Heart left ventricle (tissue), 16 donors: ENCODE results near the gene ZNF213. TPM values are rescaled to one million over a fixed set of nuclear protein-coding genes. Genes with fewer than 3 reads are reported as not detected.
A peak's percentile ranks its signal among the peaks of the same experiment; 100 is the strongest.

ENCODE experiments used
- ATAC-seq, 4 donors: fragments of 200-7000 bp; cut with Tn5 transposase; one replicate each; pipeline ENCODE4 v1.9.1; 2020 to 2022; ENCODE audit warnings: moderate library complexity in 4 of 4, mild to moderate bottlenecking in 3 of 4, moderate number of reproducible peaks in 1 of 4
- DNase-seq, 5 donors: peaks; one replicate each; pipeline ENCODE4 v3.0.0-alpha.2; 2020
- H3K27ac ChIP-seq, 12 donors: fragments of 200-600 bp; sonication (generic) in 4 of 12; one replicate each; pipeline versions ENCODE4 v1.5.0 to v1.8.0; 2016 to 2022; ENCODE audit warnings: mild to moderate bottlenecking in 2 of 12
- H3K27me3 ChIP-seq, 9 donors: fragments of 200-600 bp; sonication (generic) in 2 of 9; one replicate each; pipeline versions ENCODE4 v1.5.1 to v1.8.0; 2016 to 2022; ENCODE audit warnings: mild to moderate bottlenecking in 3 of 9
- H3K36me3 ChIP-seq, 9 donors: fragments of 200-600 bp; sonication (generic) in 2 of 9; one replicate each; pipeline versions ENCODE4 v1.5.0 to v1.8.0; 2018 to 2022; ENCODE audit warnings: mild to moderate bottlenecking in 2 of 9
- H3K4me1 ChIP-seq, 12 donors: fragments of 200-600 bp; sonication (generic) in 4 of 12; one replicate each; pipeline versions ENCODE4 v1.5.0 to v1.8.0; 2016 to 2022; ENCODE audit warnings: mild to moderate bottlenecking in 3 of 12
- H3K4me3 ChIP-seq, 12 donors: fragments of 200-600 bp; sonication (generic) in 4 of 12; one replicate each; pipeline versions ENCODE4 v1.5.0 to v1.8.0; 2017 to 2022; ENCODE audit warnings: mild to moderate bottlenecking in 9 of 12, moderate library complexity in 4 of 12
- H3K9me3 ChIP-seq, 12 donors: fragments of 200-600 bp; sonication (generic) in 4 of 12; one replicate each; pipeline versions ENCODE4 v1.5.0 to v1.8.0; 2016 to 2022; ENCODE audit warnings: mild to moderate bottlenecking in 1 of 12
- CTCF ChIP-seq, 12 donors: fragments of 200-600 bp; sonication (generic) in 4 of 12; IDR thresholded peaks; one replicate each; pipeline versions ENCODE4 v1.5.0 to v1.8.0; 2018 to 2022; ENCODE audit warnings: antibody characterized with exemption in 12 of 12, mild to moderate bottlenecking in 5 of 12
- POLR2A ChIP-seq, 2 donors: fragments of 450-650 bp; IDR thresholded peaks; one replicate each; pipeline ENCODE4 v1.6.1; 2017; ENCODE audit warnings: antibody characterized with exemption in 2 of 2, mild to moderate bottlenecking in 2 of 2, moderate library complexity in 2 of 2
- WGBS, 4 donors: extraction: QIAGEN DNeasy Blood & Tissue Kit in 2 of 4; methylation state at CpG; one replicate each; pipeline versions ENCODE4 v1.1.5 to v1.1.7; 2013 to 2018; 5-methylcytosine and 5-hydroxymethylcytosine counted together
- intact Hi-C, 10 donors: fragments of 100-400 bp; cut with DNase I; formaldehyde crosslinking; loops; one replicate each; pipeline versions ENCODE4 v1.11.1 to v1.14.2; 2022
- polyA plus RNA-seq, 2 donors: library from polyadenylated mRNA; stranded (reverse); fragments of 200-250 nt; gene quantifications; one replicate each; pipeline ENCODE4 v1.2.3, GENCODE V29; 2013
- total RNA-seq, 9 donors: library from RNA; depleted of rRNA in 2 of 9; stranded (reverse); fragments of >200 nt in 2 of 9; fragmentation: NEBNext Ultra II Directional in 3 of 9; extraction: Animal tissue kit (Norgen Biotek cat#: 25700) in 3 of 9; gene quantifications; one replicate each; pipeline versions ENCODE4 v1.1.0 to v1.2.4, GENCODE V29; 2016 to 2023
- donor health status: ischemic (EF 13 %, LVEDD 7.1; RV severe dilation, severe dysfunction).
- donor health status: healthy with polysubstance abuse.
- donor health status: DM: no; HTN: yes; CAD: no.
- donor health status: DM: no; HTN: no; CAD: no.
- donor health status: ischemic (EF 25% LVEDD 6.9; RV normal size, moderate dysfunction).
- donor health status: ischemic (EF 25% LVEDD 5.7; RV mildly dilated, moderate dysfunction).
- donor health status: healthy.
- donor health status: DM: yes; HTN: yes; CAD: no.
- donor health status: ischemic (EF 35%, LVEDD 5.7; RV mildly dilated, moderate dysfunction).
- donor health status: nonischemic (EF 11% LVEDD 7.7; RV severe dilation, severe dysfunction).
- donor health status: DM: yes; HTN: yes; CAD: no.
- donor health status: PGD.
- donor health status: ischemic (EF 29% LVEDD 5.4; RV normal size, mild dysfunction).
- donor health status: nonischemic (EF 23%, LVEDD 6.1; RV moderate dilation, normal function).

The ZNF213 gene
- total and polyA plus RNA-seq, 11 donors, result 6.7 to 14.3 (median 8.7) TPM

GRCh38 chr16:3119286-3119685 is 15.5 kb upstream of the ZNF213 start:
- TF ChIP-seq POLR2A (IDR thresholded peaks at IDR 0.05), result no peak
- no peak for TF ChIP-seq CTCF (IDR thresholded peaks at IDR 0.05)
- Histone ChIP-seq H3K36me3 (peaks cover 0 to 58% (median 51%) of the 10 kb centered on the region in 9 donors), H3K9me3 (no peaks in the 10 kb centered on the region), H3K27me3 (no peaks in the 10 kb centered on the region), H3K27ac (no peak overlapping the region), H3K4me3 (no peak overlapping the region), H3K4me1 (peaks cover 0 to 25% (median 10%) of the 10 kb centered on the region in 12 donors)
- DNase-seq (no peak), ATAC-seq (no peak)
- 95 to 96% (median 95%) methylated on average over 32 to 33 of the region's 33 CpGs for WGBS, 4 donors
- intact Hi-C loops, result no loop called here

- DNase-seq (no peak), ATAC-seq (no peak)
- H3K27ac ChIP-seq, result no peak overlapping the region
- intact Hi-C loops, result loop anchor here in 1 of 10 donors (5.0 kb wide), 1 partner anchor 33 kb away; no protein-coding TSS in a partner anchor
- H3K9me3 ChIP-seq, result no peaks in the 10 kb centered on the region
- no peaks in the 10 kb centered on the region for H3K27me3 ChIP-seq
- no peak overlapping the region for H3K4me3 ChIP-seq
- peaks cover 0 to 23% (median 11%) of the 10 kb centered on the region in 12 donors for H3K4me1 ChIP-seq
- TF ChIP-seq CTCF (IDR thresholded peaks at IDR 0.05), result no peak
- no peak for TF ChIP-seq POLR2A (IDR thresholded peaks at IDR 0.05)
- WGBS, 4 donors, result 94 to 95% (median 94%) methylated on average over 47 to 57 of the region's 57 CpGs
- H3K36me3 ChIP-seq, result peaks cover 0 to 58% (median 50%) of the 10 kb centered on the region in 9 donors
Measured at GRCh38 chr16:3119701-3120408, 15.0 kb upstream of the ZNF213 start.

GRCh38 chr16:3120435-3120834 is 14.4 kb upstream of the ZNF213 start:
- ATAC-seq (no peak), DNase-seq (no peak)
- Histone ChIP-seq H3K4me3 (no peak overlapping the region), H3K27ac (no peak overlapping the region), H3K36me3 (peaks cover 0 to 52% (median 44%) of the 10 kb centered on the region in 9 donors), H3K9me3 (no peaks in the 10 kb centered on the region), H3K27me3 (no peaks in the 10 kb centered on the region), H3K4me1 (peaks cover 0 to 28% (median 13%) of the 10 kb centered on the region in 12 donors)
- intact Hi-C loops, result loop anchor here in 1 of 10 donors (5.0 kb wide), 1 partner anchor 33 kb away; no protein-coding TSS in a partner anchor
- TF ChIP-seq POLR2A (IDR thresholded peaks at IDR 0.05) (no peak), CTCF (IDR thresholded peaks at IDR 0.05) (no peak)
- 92 to 96% (median 94%) methylated on average over 14 to 16 of the region's 16 CpGs for WGBS, 4 donors

GRCh38 chr16:3121851-3122467 is 12.9 kb upstream of the ZNF213 start:
- Histone ChIP-seq H3K4me1 (peaks cover 0 to 29% (median 13%) of the 10 kb centered on the region in 12 donors), H3K4me3 (no peak overlapping the region), H3K27ac (no peak overlapping the region), H3K36me3 (peaks cover 0 to 38% (median 29%) of the 10 kb centered on the region in 9 donors), H3K27me3 (no peaks in the 10 kb centered on the region), H3K9me3 (no peaks in the 10 kb centered on the region)
- intact Hi-C loops, result loop anchor here in 1 of 10 donors (5.0 kb wide), 1 partner anchor 35 kb away; no protein-coding TSS in a partner anchor
- DNase-seq (peak in 1 of 5 donors; percentile 41), ATAC-seq (no peak)
- TF ChIP-seq CTCF (IDR thresholded peaks at IDR 0.05) (no peak), POLR2A (IDR thresholded peaks at IDR 0.05) (no peak)
- WGBS, 4 donors, result 56 to 58% (median 58%) methylated on average over 7 of the region's 7 CpGs
